Inferior parietal cortex (tissue), 1 donor: ENCODE results near the gene CCT7.

ENCODE experiments used
- DNase-seq: peaks from one replicate; pipeline ENCODE4 v3.0.0-alpha.2; 2016; ENCODE audit errors: extremely low spot score

Gene CCT7

DNA sequence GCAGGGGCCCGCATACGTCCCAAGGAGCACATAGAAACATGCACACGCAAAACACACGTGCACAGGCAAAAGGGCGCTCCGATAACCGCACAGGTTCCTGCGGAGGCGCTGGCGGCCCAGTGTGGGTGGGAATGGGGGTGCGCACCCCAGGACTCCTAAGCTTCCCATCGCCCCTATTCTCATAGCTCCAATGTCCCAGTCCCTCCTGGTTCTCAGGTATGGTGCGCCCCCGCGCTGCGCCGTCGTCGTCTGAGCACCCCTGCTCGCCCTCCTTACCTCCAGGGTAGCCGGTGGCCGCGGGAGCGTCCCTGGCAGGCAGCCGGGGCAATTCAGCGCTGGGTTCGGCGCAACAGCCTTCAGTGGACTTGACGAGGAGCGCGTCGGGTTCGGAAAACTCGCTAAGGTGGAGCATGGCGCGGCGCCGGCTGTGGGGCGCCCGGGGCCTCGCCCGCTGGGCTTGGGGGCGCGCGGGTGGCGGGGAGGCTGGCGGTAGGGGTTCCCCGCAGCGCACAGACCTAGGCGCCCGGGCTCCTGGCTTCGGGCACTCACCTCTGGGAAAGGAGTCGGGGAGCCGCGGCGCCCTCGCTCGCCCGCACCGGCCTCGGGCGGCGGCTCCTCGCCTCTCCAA, 58.9 kb downstream of the CCT7 start:
- DNase-seq: no peak

DNA sequence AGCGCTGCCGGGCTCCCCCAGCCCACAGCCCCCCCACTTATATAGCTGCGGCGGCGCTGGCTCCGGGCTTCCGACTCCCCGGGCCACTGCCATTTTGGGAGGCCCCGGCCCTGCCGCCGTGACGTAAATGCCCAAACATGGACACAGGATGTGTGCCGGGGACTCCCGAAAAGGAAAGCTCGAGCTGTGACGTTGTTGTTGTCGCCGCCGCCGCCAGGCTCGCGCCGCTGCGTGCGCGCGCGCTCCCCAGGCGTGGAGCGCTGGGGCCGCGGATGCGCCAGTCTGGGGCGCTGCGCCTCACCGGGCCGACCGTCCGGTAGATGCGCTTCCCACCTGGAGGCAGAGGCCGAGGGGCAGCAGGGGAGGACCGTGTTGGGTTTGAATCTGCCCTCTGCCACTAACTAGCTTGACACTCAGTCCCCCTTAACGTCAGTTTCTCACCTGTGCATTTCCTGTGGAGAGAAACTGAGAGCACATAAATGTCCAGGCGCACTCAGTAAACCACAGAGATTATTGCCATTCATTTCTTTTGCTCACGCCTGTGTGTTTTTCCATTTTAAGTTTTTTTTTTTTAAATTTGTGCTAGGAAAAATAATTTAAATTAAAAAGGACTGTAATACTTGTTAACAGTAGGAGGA, 59.5 kb downstream of the CCT7 start, which contains the start of gene EGR4:
Gene EGR4, minus strand, starts transcription at position 15 of the 638 bp plus-strand sequence. CDS start 231 bp downstream, outside the sequence.
- peak; percentile 68 for DNase-seq

DNA sequence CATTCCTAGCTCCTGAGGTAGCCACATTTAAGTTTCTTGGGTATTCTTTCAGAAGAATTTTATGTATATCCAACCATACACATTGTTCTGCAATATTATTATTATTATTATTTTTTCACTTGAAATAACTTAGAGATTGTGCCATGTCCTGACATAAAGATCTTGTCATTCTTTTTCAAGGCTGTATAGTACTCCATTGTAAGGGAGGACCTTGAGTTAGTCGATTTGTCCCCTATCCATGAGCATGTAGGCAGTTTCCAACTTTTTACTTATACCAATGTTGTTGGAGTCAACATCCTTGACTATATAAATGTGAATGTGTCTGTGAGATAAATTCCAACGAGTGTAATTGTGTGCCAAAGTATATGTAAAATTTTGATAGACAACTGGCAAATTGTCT, 60.1 kb downstream of the CCT7 start:
- DNase-seq: no peak

DNA sequence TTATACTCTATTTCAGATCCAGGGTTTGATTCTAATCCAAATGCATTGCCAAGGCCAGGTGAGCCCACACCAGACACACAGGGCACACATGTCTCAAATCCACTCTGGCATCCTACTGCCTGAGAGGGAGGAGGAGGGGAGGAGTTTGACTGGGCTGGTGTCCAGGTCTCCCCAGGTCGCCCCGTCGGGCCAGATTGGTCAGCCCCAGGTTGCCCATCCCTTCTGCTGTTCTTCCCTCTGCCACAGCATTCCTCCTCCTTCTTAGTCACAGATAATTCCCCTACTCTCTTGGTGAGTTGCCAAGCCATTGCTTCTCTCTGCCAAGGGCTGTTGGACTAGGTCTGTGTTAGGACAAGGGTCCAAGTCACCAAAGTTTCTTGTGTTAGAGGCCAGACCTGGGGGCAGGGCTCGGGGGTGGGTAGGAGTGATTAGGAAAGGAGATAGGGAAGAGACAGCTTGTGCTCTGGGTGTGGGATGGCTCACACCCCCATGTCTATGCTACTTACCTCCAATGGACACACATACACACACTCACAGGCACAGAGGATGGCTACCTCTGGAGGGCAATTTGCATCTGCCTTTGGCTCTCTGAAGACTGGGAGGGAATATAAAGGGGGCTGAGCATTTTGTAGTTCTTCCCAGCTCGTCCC, 61.8 kb downstream of the CCT7 start:
- no peak for DNase-seq

DNA sequence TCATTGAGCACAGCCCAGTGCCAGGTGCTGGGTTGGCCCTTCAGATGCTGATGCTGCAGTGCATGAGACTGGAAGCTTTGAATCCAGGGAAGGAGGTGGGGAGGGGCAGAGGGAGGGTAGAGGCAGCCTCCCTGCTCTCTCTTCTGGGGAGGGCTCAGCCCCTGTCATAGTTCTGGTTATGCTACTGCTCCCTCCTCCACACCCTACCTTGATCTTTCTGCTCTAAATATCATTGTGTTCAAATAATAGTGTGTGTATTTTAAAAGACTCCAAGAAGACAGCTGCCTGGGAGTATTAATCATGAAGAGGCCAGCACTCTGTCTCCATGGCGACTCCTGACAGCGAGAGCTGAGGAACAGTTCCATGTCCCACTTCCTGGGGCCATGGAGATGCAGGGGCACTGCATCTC, 63.0 kb downstream of the CCT7 start:
- DNase-seq: no peak

DNA sequence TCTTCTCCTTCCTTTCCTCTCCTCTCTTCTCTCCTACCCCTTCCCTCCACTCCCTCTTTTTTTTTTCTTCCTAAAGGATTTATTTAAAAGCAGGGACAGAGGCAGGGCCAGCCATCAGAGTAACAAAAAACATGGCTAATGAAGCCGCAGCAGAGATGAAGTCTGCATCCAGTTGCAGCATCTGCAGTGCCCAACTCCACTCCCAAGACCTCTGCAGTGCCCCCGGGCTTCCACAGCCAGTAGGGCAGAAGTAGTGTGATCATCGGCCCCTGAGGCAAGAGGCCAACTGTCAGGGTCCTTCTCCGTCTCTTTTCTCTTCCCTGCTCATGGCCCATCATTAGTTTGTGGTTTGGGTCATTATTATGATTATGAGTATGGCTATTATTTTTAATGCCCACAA, 63.5 kb downstream of the CCT7 start:
- DNase-seq: no peak

DNA sequence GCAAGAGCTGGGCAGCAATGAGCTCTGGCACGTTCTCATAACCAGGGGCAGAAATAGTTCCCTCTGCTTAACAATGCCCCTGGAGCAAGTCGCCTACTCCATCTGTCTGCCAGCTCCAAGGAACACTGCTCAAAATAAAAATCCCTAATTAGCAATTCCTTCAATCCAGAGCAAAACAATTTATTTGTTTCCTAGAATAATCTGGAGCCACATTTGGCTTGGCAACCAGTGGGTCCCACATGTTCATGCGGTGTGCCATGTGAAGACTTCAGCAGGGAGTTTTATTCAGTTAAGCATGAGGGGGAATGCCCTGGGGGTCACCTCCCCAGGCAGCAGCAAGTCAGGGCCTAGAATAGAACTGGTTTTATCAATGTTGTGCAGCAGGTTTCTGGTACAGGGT, 66.8 kb downstream of the CCT7 start:
- no peak for DNase-seq

DNA sequence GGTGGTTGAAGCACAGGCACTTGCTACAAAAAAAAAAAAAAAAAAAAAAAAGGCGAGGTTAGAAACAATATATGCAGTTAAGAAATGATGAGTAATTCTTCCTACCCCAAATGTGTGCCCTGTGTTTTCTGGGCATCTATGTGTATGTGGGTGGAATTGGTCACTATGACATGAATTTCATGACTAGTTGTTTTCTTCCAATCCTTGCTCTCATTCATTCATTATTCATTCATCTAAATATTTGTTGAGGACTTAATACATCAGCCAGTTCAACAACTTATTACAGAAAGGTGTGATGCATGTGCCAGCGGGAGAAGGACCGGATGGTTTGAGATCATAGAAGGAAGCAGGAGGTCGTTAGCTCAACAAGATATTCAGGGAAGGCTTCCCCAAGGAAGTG, 67.5 kb downstream of the CCT7 start:
- DNase-seq: no peak
